Liver (tissue), 9 donors: ENCODE results near the gene LRRC61. TPM values are rescaled to one million over a fixed set of nuclear protein-coding genes. Genes with fewer than 3 reads are reported as not detected.

Experiments
- DNase-seq: peaks from one replicate; pipeline ENCODE4 v3.0.0-alpha.2; 2017; ENCODE audit warnings: low spot score
- H3K27ac ChIP-seq, 2 donors: one replicate each; pipeline ENCODE4 v1.7.0; 2013; ENCODE audit warnings: inconsistent platforms in 2 of 2, low read length in 2 of 2, control low read depth in 1 of 2, low read depth in 1 of 2, mild to moderate bottlenecking in 1 of 2
- H3K27me3 ChIP-seq, 4 donors: one replicate each; pipeline versions ENCODE4 v1.6.1 to v1.7.0; 2013; ENCODE audit warnings: low read length in 3 of 4, inconsistent platforms in 1 of 4, mild to moderate bottlenecking in 1 of 4, moderate library complexity in 1 of 4; ENCODE audit not compliant: control insufficient read depth in 4 of 4, insufficient read depth in 4 of 4
- H3K36me3 ChIP-seq, 4 donors: one replicate each; pipeline versions ENCODE4 v1.6.1 to v1.7.0; 2013; ENCODE audit warnings: low read length in 3 of 4, mild to moderate bottlenecking in 3 of 4, low read depth in 1 of 4, moderate library complexity in 1 of 4; ENCODE audit not compliant: control insufficient read depth in 4 of 4, insufficient read depth in 3 of 4
- H3K4me1 ChIP-seq, 4 donors: one replicate each; pipeline versions ENCODE4 v1.6.1 to v1.7.0; 2013; ENCODE audit warnings: low read length in 3 of 4, mild to moderate bottlenecking in 3 of 4, moderate library complexity in 1 of 4; ENCODE audit not compliant: control insufficient read depth in 4 of 4, insufficient read depth in 4 of 4
- H3K4me3 ChIP-seq, 3 donors: one replicate each; pipeline versions ENCODE4 v1.6.1 to v1.7.0; 2013; ENCODE audit warnings: low read length in 3 of 3, control low read depth in 1 of 3, low read depth in 1 of 3, mild to moderate bottlenecking in 1 of 3
- H3K9ac ChIP-seq, 2 donors: one replicate each; pipeline ENCODE4 v1.7.0; 2013; ENCODE audit warnings: low read length in 2 of 2, mild to moderate bottlenecking in 2 of 2, moderate library complexity in 2 of 2, control low read depth in 1 of 2, low read depth in 1 of 2
- H3K9me3 ChIP-seq, 4 donors: one replicate each; pipeline versions ENCODE4 v1.6.1 to v1.7.0; 2013; ENCODE audit warnings: low read length in 3 of 4; ENCODE audit not compliant: control insufficient read depth in 4 of 4
- ATF3 ChIP-seq: IDR thresholded peaks from 2 replicates; pipeline ENCODE4 v1.6.1; 2016; ENCODE audit warnings: antibody characterized with exemption
- CTCF ChIP-seq: fragments of 150-350 bp; IDR thresholded peaks from 2 replicates; pipeline ENCODE4 v1.5.1; 2017; ENCODE audit warnings: improper control_type of control experiment, low read depth, low read length; ENCODE audit not compliant: missing input control
- EGR1 ChIP-seq, 2 donors: IDR thresholded peaks; 2 replicates each; pipeline ENCODE4 v1.6.1; 2016 to 2018; ENCODE audit warnings: antibody characterized with exemption in 2 of 2, low read depth in 2 of 2
- FOXA1 ChIP-seq: IDR thresholded peaks from 2 replicates; pipeline ENCODE4 v1.6.1; 2016; ENCODE audit warnings: antibody characterized with exemption
- FOXA2 ChIP-seq: IDR thresholded peaks from 2 replicates; pipeline ENCODE4 v1.6.1; 2016; ENCODE audit warnings: antibody characterized with exemption
- GABPA ChIP-seq, 2 donors: IDR thresholded peaks in 1 of 2; conservative IDR thresholded peaks in 1 of 2; 2 replicates each; pipeline ENCODE4 v1.6.1; 2016; ENCODE audit warnings: antibody characterized with exemption in 2 of 2, mild to moderate bottlenecking in 1 of 2, moderate library complexity in 1 of 2
- HNF4A ChIP-seq, 2 donors: conservative IDR thresholded peaks; 2 replicates each; pipeline ENCODE4 v1.6.1; 2016; ENCODE audit warnings: antibody characterized with exemption in 2 of 2, mild to moderate bottlenecking in 2 of 2
- MAX ChIP-seq: IDR thresholded peaks from 2 replicates; pipeline ENCODE4 v1.6.1; 2016; ENCODE audit warnings: antibody characterized with exemption
- NR2F2 ChIP-seq: IDR thresholded peaks from 2 replicates; pipeline ENCODE4 v1.6.1; 2016; ENCODE audit warnings: antibody characterized with exemption
- RAD21 ChIP-seq, 2 donors: IDR thresholded peaks; 2 replicates each; pipeline ENCODE4 v1.6.1; 2016; ENCODE audit warnings: antibody characterized with exemption in 2 of 2, mild to moderate bottlenecking in 2 of 2
- RXRA ChIP-seq, 2 donors: IDR thresholded peaks; 2 replicates each; pipeline ENCODE4 v1.6.1; 2017 to 2018; ENCODE audit warnings: antibody characterized with exemption in 2 of 2, mild to moderate bottlenecking in 1 of 2
- SP1 ChIP-seq: IDR thresholded peaks from 2 replicates; pipeline ENCODE4 v1.6.1; 2018; ENCODE audit warnings: antibody characterized with exemption, mild to moderate bottlenecking
- TAF1 ChIP-seq: conservative IDR thresholded peaks from 2 replicates; pipeline ENCODE4 v1.6.1; 2016; ENCODE audit warnings: antibody characterized with exemption, mild to moderate bottlenecking
- ZBTB33 ChIP-seq: IDR thresholded peaks from 2 replicates; pipeline ENCODE4 v1.6.1; 2016; ENCODE audit warnings: antibody characterized with exemption
- WGBS: extraction: QIAGEN DNeasy Blood & Tissue Kit; methylation state at CpG from one replicate; pipeline ENCODE4 v1.1.7; 2013; 5-methylcytosine and 5-hydroxymethylcytosine counted together
- polyA plus RNA-seq, 2 donors: library from polyadenylated mRNA; stranded (reverse) in 1 of 2; unstranded in 1 of 2; fragments of 200-250 nt in 1 of 2; fragments of >200 nt in 1 of 2; fragmentation: Nextera tagmentation in 1 of 2; extraction: Ambion mirVana in 1 of 2; gene quantifications; one replicate each; pipeline versions ENCODE4 v1.2.1 to v1.2.3, GENCODE V29; 2013 to 2015
- total RNA-seq, 2 donors: library from RNA; depleted of rRNA; stranded (reverse); fragments of >200 nt; gene quantifications; one replicate each; pipeline ENCODE4 v1.2.3, GENCODE V29; 2014
- donor health status: healthy.
- donor health status: healthy.
- donor health status: healthy.
- donor health status: healthy.
- donor health status: healthy.

Gene LRRC61
- total and polyA plus RNA-seq, 4 donors, result 12.0 to 21.0 (median 15.6) TPM

- Histone ChIP-seq H3K9me3 (no peaks in the 10 kb centered on the region), H3K9ac (no peak overlapping the region), H3K4me3 (no peak overlapping the region), H3K27me3 (no peaks in the 10 kb centered on the region), H3K27ac (peak overlapping the region; percentile 77 to 80), H3K4me1 (peaks cover 23 to 60% (median 55%) of the 10 kb centered on the region in 4 donors), H3K36me3 (peaks cover 0 to 16% (median 7%) of the 10 kb centered on the region in 4 donors)
- WGBS, result 34% methylated on average over 6 of the region's 6 CpGs
- TF ChIP-seq FOXA2 (no peak), HNF4A (conservative IDR thresholded peaks at IDR 0.05) (peak; percentile 57 to 72), RXRA (IDR thresholded peaks at IDR 0.05) (peak; percentile 30 to 78), RAD21 (IDR thresholded peaks at IDR 0.05) (peak; percentile 3 to 40), SP1 (peak; percentile 33), ZBTB33 (no peak), MAX (peak; percentile 10)
- DNase-seq, result no peak
Observed at GRCh38 chr7:150335774-150336112, 12.6 kb downstream of the LRRC61 start.

GRCh38 chr7:150336746-150337145, 13.6 kb downstream of the LRRC61 start:
- Histone ChIP-seq H3K4me1 (peaks cover 23 to 61% (median 56%) of the 10 kb centered on the region in 4 donors), H3K4me3 (no peak overlapping the region), H3K36me3 (peaks cover 0 to 7% (median 2%) of the 10 kb centered on the region in 4 donors), H3K9me3 (no peaks in the 10 kb centered on the region), H3K9ac (no peak overlapping the region), H3K27ac (peak overlapping the region; percentile 77 to 80), H3K27me3 (no peaks in the 10 kb centered on the region)
- TF ChIP-seq FOXA1 (no peak), GABPA (IDR thresholded peaks at IDR 0.05 in 1 of 2, conservative IDR thresholded peaks at IDR 0.05 in 1 of 2) (no peak), ZBTB33 (no peak), NR2F2 (no peak), RXRA (IDR thresholded peaks at IDR 0.05) (no peak), ATF3 (no peak), TAF1 (no peak), EGR1 (IDR thresholded peaks at IDR 0.05; ENCODE audit: low read depth in 2 of 2) (no peak), MAX (no peak), HNF4A (conservative IDR thresholded peaks at IDR 0.05) (no peak), CTCF (no peak)
- 78% methylated on average over 14 of the region's 14 CpGs for WGBS
- no peak for DNase-seq
